ENCODE measurements around the gene PPFIA1.

- TF ChIP-seq CTCF (conservative IDR thresholded peaks at IDR 0.05 in 1 of 2, IDR thresholded peaks at IDR 0.05 in 1 of 2; ENCODE audit: extremely low read depth in 1 of 2, insufficient read depth in 1 of 2, low read depth in 1 of 2, low read length in 2 of 2) (no peak), EZH2 (IDR thresholded peaks at IDR 0.05; ENCODE audit: borderline replicate concordance, low read length) (no peak)
These were observed 11.5 kb downstream of the PPFIA1 start for GRCh38 chr11:70282012-70282411.
